ENCODE data around the gene P2RX6. TPM values are rescaled to one million over a fixed set of nuclear protein-coding genes. Genes with fewer than 3 reads are reported as not detected.

The P2RX6 gene
- total RNA-seq, 2 experiments from 2014 or later: 0.14 to 0.69 TPM

DNA sequence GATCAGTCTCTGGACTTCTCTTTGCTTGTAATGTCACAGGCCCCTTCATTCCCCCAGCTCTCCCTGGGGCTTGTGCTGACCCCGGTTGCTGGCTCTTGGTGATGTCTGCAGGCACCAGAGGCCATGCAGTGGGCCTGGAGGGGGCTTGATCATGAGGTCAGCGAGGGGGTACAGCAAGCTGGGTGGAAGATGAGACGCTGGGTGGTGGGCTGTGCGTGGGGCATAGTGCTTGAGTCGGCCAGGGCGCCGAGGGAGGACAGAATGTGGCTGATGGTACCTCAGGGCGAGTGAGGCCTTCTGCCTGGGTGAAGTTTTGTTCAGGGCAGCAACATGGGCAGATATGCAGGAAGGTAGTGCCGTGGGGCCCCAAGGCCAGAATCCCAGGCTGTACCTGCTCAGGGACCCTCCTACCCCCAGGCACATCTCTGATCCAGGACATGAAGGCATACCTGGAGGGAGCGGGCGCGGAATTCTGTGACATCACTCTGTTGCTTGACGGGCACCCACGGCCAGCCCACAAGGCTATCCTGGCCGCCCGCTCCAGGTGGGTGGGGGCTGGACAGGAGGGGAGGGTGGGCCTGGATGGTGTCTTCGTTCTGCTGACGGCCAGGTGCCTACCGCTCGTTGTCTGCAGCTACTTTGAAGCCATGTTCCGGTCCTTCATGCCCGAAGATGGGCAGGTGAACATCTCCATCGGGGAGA, 19.5 kb upstream of the P2RX6 start:
- H3K36me3 Mint-ChIP-seq (ENCODE audit: low read depth): peaks cover 30% of the 10 kb centered on the region
- intact Hi-C loops (cut with DNase I, micrococcal nuclease): no loop called here

DNA sequence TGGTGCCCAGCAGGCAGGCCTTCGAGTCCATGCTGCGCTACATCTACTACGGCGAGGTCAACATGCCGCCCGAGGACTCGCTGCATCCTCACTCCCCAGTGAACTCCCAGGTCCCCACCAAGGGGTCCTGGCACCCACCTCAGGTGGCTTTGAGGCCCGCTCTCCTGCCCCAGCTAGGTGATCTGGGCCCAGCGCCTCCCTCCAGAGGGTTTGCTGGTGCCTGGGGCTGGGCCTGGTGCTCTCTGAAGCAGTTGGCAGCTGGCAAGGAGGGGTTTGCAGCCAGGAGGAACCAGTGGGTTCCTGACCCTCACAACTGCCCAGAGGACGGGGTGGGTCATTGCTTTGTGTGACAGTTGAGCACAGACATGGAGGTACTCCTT, 18.9 kb upstream of the P2RX6 start:
- peaks cover 77% of the 10 kb centered on the region for H3K36me3 ChIP-seq (ENCODE audit: insufficient read depth, low read length)
- intact Hi-C loops (cut with DNase I, micrococcal nuclease): no loop called here
- DNase-seq (peak in 1 of 14 experiments; percentile 15), ATAC-seq (ENCODE audit: poor library complexity) (no peak)
- H3K27ac ChIP-seq (ENCODE audit: low read depth in 1 of 2, low read length in 2 of 2): no peak overlapping the region
- no peaks in the 10 kb centered on the region for H3K27me3 ChIP-seq (ENCODE audit: control insufficient read depth in 1 of 2, insufficient read depth in 2 of 2, low read length in 2 of 2)
- ChIA-PET POLR2A (no interaction called here), CTCF (no interaction called here)
- no peaks in the 10 kb centered on the region for H3K9me3 ChIP-seq (ENCODE audit: control insufficient read depth in 1 of 2, insufficient read depth in 1 of 2, low read length in 2 of 2)
- Mint-ChIP-seq H3K4me1 (ENCODE audit: low read depth) (peaks cover 18% of the 10 kb centered on the region), H3K27me3 (no peaks in the 10 kb centered on the region), H3K36me3 (ENCODE audit: low read depth) (peaks cover 30% of the 10 kb centered on the region), H3K4me3 (no peak overlapping the region), H3K27ac (peak overlapping the region; percentile 55), H3K9me3 (no peaks in the 10 kb centered on the region)
- peaks cover 29% of the 10 kb centered on the region for H3K4me1 ChIP-seq (ENCODE audit: insufficient read depth, low read length)
- H3K4me3 ChIP-seq (ENCODE audit: low read length): no peak overlapping the region
- TF ChIP-seq, protein P1, sequence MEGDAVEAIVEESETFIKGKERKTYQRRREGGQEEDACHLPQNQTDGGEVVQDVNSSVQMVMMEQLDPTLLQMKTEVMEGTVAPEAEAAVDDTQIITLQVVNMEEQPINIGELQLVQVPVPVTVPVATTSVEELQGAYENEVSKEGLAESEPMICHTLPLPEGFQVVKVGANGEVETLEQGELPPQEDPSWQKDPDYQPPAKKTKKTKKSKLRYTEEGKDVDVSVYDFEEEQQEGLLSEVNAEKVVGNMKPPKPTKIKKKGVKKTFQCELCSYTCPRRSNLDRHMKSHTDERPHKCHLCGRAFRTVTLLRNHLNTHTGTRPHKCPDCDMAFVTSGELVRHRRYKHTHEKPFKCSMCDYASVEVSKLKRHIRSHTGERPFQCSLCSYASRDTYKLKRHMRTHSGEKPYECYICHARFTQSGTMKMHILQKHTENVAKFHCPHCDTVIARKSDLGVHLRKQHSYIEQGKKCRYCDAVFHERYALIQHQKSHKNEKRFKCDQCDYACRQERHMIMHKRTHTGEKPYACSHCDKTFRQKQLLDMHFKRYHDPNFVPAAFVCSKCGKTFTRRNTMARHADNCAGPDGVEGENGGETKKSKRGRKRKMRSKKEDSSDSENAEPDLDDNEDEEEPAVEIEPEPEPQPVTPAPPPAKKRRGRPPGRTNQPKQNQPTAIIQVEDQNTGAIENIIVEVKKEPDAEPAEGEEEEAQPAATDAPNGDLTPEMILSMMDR (IDR thresholded peaks at IDR 0.05): no peak

More for the DNA sequence above, 19.5 kb upstream of the P2RX6 start:
- peak in 1 of 14 experiments; percentile 14 for DNase-seq
- Histone ChIP-seq H3K9me3 (ENCODE audit: control insufficient read depth in 1 of 2, insufficient read depth in 1 of 2, low read length in 2 of 2) (no peaks in the 10 kb centered on the region), H3K27ac (ENCODE audit: low read depth in 1 of 2, low read length in 2 of 2) (no peak overlapping the region), H3K36me3 (ENCODE audit: insufficient read depth, low read length) (peaks cover 82% of the 10 kb centered on the region), H3K4me3 (ENCODE audit: low read length) (no peak overlapping the region), H3K4me1 (ENCODE audit: insufficient read depth, low read length) (peaks cover 24% of the 10 kb centered on the region), H3K27me3 (ENCODE audit: control insufficient read depth in 1 of 2, insufficient read depth in 2 of 2, low read length in 2 of 2) (no peaks in the 10 kb centered on the region)
- TF ChIP-seq, protein P1 (IDR thresholded peaks at IDR 0.05): no peak
- Mint-ChIP-seq H3K4me3 (no peak overlapping the region), H3K27ac (peak overlapping the region; percentile 24), H3K27me3 (no peaks in the 10 kb centered on the region), H3K4me1 (ENCODE audit: low read depth) (peaks cover 12% of the 10 kb centered on the region), H3K9me3 (no peaks in the 10 kb centered on the region)
- ChIA-PET POLR2A (no interaction called here), CTCF (no interaction called here)
- ATAC-seq (ENCODE audit: poor library complexity): no peak

DNA sequence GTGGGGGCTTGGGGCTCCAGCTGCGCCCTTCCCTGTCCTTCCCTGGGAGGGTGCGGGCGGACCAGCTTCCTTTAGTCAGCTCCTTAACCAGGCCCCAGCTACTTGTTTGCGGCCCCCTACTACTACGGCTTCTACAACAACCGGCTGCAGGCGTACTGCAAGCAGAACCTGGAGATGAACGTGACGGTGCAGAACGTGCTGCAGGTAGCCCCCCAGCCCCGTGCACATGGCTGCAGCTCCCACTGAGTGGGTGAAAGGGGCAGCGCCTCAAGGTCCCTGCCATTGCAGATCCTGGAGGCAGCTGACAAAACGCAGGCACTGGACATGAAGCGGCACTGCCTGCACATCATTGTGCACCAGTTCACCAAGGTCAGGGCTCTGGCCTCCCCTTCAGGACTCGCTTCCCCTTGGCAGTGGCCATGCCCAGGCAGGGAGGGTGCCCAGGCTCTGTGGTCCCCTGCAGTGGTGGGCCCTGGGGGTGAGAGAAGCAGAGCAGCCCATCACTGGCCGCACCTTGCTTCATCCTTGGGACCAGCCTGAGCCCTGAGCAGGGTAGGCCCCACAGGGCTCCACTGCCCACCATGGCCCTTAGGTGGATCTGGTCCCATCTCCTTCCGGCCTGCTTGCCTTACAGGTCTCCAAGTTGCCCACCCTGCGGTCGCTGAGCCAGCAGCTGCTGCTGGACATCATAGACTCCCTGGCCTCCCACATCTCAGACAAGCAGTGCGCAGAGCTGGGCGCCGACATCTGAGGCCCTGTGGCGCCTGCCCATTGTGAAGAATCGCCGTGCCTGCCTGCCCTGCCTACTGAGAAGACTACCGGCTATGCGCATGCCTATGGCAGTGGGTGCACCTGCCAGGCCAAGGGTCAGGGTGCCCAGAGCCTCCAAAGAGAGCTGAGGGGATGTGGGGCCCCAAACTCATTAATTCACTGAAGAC, 18.1 kb upstream of the P2RX6 start:
- peaks cover 26% of the 10 kb centered on the region for H3K4me1 Mint-ChIP-seq (ENCODE audit: low read depth)
- H3K27ac Mint-ChIP-seq: peak overlapping the region; percentile 55
- H3K4me3 Mint-ChIP-seq: no peak overlapping the region
- Histone ChIP-seq H3K4me3 (ENCODE audit: low read length) (no peak overlapping the region), H3K36me3 (ENCODE audit: insufficient read depth, low read length) (peaks cover 69% of the 10 kb centered on the region), H3K27me3 (ENCODE audit: control insufficient read depth in 1 of 2, insufficient read depth in 2 of 2, low read length in 2 of 2) (no peaks in the 10 kb centered on the region), H3K4me1 (ENCODE audit: insufficient read depth, low read length) (peaks cover 35% of the 10 kb centered on the region), H3K9me3 (ENCODE audit: control insufficient read depth in 1 of 2, insufficient read depth in 1 of 2, low read length in 2 of 2) (no peaks in the 10 kb centered on the region), H3K27ac (ENCODE audit: low read depth in 1 of 2, low read length in 2 of 2) (peak overlapping the region in 1 of 2 donors; percentile 1)
- ATAC-seq (ENCODE audit: poor library complexity): no peak
- DNase-seq: peak in 1 of 14 experiments; percentile 17
- CTCF ChIA-PET: no interaction called here
- H3K36me3 Mint-ChIP-seq (ENCODE audit: low read depth): peaks cover 39% of the 10 kb centered on the region
- intact Hi-C loops (cut with DNase I, micrococcal nuclease): no loop called here
- no peaks in the 10 kb centered on the region for H3K9me3 Mint-ChIP-seq
- TF ChIP-seq, protein P1 (IDR thresholded peaks at IDR 0.05): no peak
- POLR2A ChIA-PET: no interaction called here
- H3K27me3 Mint-ChIP-seq: no peaks in the 10 kb centered on the region
